GM19351 (cell line): ENCODE results near the gene RPP40.
"Not testable (repeated sequence)": the region's sequence is repeated elsewhere in the genome, so short reads cannot be mapped to it uniquely, and the experiment has no call there.

Experiments
- ATAC-seq: cut with Tn5 transposase; IDR thresholded peaks from one replicate; pipeline ENCODE4 v1.9.1; 2021; ENCODE audit warnings: mild to moderate bottlenecking, moderate library complexity; ENCODE audit not compliant: unreplicated experiment

RPP40 gene

DNA sequence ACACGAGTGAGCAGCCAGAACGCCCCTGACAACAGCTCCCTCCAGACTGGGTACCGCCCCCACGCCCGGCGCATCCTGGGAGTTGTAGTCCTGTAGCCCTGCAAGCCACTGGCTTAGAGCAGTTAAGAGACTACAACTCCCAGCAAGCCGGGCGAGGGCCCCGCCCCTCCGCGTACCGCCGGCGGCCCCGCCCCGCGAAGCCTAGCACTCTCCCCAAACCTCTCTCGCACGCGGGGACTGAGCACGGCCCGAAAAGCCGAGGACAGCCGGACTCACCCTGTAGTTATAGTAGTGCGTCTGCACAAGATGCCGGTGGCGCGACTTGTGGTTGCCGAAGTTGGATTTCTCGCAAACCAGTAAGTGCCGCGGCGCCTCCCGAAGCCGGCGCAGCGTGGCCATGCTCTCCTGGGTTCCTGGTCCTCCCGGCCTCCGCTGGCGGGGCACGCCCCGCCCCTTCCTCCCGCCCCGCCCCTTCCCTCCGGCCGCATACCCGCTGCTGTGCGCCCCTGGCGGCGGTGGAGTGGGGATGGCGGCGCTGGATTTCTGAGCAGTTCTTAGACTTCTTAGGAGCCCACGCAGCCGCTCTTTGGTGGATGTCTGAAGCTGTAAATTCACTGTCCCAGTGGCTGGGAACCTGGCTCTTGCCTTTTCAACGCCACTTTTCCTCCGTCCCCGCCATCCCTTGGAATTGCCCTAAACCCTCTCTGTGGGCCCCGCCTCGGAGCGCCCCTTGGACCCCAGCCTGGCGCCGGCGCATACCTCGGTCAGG lies at the start of gene RPP40:
RPP40 (minus strand) TSS at position 434 of the 769 bp plus-strand sequence; CDS start at position 399, 35 bp downstream.
- peak; percentile 93 for ATAC-seq

GRCh38 chr6:5053038-5053437 lies 49.2 kb upstream of the RPP40 start:
- ATAC-seq: no peak

DNA sequence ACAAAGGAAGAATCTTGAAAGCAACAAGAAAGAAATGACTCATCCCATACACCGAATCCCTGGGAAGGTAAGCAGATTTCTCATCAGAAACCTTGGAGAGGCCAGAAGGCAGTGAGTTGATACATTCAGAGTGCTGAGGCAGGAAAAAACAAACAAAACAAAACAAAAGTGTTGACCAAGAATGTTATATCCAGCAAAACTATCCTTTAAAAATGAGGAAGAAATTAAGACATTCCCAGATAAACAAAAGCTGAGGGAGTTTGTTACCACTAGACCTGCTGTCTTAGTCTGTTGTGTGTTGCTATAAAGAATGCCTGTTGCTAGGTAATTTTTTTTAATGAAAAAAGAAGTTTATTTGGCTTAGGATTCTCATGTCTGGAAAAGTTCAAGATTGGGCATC lies 47.6 kb upstream of the RPP40 start:
- no peak for ATAC-seq

DNA sequence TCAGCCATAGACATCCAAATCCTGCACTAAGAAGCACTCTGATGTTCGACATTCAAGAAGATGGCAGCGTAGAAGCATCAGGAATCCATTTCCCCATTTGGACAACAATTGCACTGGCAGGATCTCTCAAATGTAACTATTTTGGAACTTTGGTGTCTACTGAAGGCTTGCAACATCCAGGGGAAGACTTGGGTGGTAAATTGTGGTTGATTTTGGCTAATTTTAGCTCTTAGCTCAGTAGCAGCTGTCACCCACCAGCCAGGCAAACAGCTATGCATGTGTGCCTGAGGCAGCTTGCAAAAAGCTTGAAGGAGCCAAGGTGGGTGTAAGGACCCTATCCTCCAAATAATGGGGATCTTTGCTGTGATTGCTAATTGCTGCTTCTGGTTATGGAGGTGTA lies 46.2 kb upstream of the RPP40 start:
- no peak for ATAC-seq

DNA sequence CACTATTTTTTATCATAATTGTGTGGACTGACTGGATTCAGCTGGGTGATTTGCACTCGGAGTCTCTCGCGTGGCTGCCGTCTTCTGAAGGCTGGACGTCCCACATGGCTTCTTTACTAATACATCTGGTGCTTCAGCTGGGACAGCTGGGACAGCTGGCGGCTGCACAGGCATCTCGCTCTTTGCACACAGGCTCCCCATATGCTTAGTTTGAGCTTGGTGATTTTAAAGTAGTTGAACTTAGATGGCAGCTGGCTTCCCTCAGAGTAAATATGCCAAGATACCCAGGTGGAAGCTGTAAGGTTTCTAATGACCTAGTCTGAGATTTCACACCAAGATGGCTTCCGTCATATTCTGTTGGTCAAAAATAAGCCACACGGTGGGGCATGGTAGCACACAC lies 42.6 kb upstream of the RPP40 start:
- ATAC-seq: no peak

GRCh38 chr6:5045416-5045815 lies 41.6 kb upstream of the RPP40 start:
- no peak for ATAC-seq

DNA sequence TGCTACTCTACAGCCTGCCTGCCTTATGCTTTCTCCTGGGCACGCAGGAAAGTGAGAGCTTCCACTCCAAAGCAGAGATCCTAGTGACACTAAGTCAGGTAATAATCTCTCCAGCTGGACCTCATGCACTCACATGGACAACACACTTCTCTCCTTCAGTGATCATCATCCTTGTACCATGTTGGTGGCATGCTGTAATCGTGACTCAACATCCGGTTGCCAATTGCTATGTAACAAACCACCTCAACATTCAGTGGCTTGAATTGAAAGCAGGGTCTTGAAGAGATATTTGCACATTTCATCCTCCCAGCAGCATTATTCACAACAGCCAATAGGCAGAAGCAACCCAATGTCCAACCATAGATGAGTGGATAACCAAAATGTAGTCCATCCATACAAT lies 41.0 kb upstream of the RPP40 start:
- ATAC-seq: no peak

GRCh38 chr6:5042436-5042835 lies 38.6 kb upstream of the RPP40 start:
- ATAC-seq: no peak

- no peak for ATAC-seq
These were observed 38.1 kb upstream of the RPP40 start for GRCh38 chr6:5041955-5042354.

DNA sequence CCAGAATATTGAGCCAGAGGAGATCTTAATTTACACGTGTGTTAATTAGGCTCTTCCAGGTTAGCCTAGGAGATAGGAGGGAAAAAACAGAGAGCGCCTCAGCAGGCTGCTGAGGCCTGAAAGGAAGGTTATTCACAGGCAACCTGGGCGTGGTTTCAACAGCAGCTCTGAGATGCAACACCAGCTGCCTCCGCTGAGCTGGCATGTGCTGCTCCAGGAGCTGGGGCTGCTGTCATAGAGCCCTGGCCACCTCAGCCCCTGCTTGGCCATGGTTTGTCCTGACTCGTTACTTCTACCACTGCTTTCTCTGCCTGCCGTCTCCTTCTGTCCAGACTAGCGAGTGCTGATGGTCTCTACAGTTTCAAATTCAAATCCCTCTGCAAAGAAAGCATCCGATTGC lies 32.4 kb upstream of the RPP40 start:
- ATAC-seq: no peak

DNA sequence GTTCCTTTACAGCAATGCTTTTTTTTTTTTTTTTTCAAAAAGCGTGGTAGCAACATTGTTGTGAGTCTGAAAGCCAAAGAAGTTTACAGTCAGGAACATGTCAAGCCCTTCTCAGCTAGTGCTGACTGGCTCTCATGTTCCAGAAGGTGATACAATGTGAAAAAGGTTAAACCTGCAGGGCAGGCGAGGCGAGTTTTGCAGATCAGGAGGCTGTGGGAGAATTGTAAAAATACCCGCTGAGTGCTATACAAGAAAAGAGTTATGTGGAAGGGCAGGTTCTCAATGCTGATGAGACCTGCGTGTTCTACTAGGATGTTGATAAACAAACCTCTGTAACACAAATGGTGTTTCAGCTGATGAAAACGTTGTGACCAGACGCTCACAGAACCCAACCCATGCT lies 30.9 kb upstream of the RPP40 start:
- ATAC-seq: no peak

GRCh38 chr6:5034328-5034727 lies 30.5 kb upstream of the RPP40 start:
- no peak for ATAC-seq

DNA sequence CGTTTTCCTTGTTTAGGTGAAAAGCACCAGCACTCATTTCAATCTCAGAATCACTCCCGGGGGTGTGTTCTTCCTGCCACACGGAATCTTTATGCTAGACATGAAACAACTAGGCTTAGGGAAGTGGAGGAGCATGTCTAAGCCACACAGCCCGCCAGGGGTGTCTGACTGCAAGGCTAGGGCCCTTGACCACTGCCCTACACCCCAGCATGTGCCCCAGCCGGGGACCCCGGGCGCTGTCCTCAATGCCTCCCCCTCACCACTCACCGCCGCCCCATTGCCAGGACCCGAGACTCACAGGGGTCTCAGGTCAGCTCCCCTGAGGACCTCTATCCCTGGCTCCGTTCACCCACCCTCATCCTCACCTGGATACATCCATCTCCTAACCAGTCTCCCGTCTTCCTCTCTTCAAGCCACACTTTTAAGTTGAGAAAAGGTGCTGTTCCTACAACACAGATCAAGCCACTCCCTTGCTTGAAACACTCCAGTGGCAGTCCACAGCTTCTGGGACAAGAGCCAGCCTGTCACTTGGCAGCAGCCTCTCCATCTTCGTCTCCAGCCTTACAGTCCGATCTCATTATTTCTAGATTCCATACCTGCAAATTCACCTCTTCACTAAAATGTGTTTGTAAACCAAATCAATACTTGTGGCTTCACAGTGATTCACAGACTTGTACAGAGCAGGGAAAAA lies 29.5 kb upstream of the RPP40 start:
- not testable (repeated sequence) for ATAC-seq

- ATAC-seq: not testable (repeated sequence)
These were observed 28.9 kb upstream of the RPP40 start for GRCh38 chr6:5032706-5033105.

- no peak for ATAC-seq
These were observed 27.3 kb upstream of the RPP40 start for GRCh38 chr6:5031150-5031549.

- peak; percentile 93 for ATAC-seq
These were observed 26.8 kb upstream of the RPP40 start for GRCh38 chr6:5030596-5031136.

- ATAC-seq: no peak
These were observed 25.8 kb upstream of the RPP40 start for GRCh38 chr6:5029609-5030008.

DNA sequence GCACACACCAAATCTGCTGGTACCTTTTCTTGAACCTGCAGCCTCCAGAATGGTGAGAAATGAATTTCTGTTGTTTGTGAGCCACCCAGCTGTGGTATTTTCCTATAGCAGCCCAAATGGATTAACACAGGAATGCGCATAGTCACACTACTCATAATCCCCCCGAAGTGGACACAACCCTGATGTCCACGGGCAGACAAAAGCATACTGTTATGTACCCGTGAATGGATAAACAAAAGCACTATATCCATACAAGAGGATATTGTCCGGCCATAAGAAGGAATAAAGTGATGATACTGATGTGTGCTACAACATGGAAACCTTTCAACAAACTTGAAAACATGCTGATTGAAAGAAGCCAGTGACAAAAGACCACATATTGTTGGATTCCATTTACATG lies 25.1 kb upstream of the RPP40 start:
- no peak for ATAC-seq

GRCh38 chr6:5028301-5028700 lies 24.5 kb upstream of the RPP40 start:
- no peak for ATAC-seq

- no peak for ATAC-seq
These were observed 22.3 kb upstream of the RPP40 start for GRCh38 chr6:5025911-5026819.

DNA sequence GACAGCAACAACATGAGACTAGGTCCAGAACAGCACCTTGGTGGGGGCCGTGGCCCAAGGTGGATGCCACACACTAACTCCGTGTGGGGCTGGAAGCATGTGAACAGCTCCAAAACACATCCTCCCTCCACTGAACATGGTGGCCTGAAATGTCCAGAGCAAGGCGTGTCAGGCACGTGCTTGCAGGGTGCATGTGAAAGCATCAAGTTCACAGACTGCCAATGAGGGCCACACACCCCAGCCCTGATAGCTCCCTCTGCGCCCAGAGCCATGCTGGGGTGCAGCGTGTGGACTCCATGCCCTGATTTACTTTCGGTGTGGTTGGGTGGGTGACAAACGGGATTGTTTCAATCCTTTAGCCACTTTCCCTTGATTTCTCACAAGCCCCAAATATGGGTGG lies 20.1 kb upstream of the RPP40 start:
- no peak for ATAC-seq
